ENCODE measurements around the gene SEPTIN5.

SEPTIN5 gene

DNA sequence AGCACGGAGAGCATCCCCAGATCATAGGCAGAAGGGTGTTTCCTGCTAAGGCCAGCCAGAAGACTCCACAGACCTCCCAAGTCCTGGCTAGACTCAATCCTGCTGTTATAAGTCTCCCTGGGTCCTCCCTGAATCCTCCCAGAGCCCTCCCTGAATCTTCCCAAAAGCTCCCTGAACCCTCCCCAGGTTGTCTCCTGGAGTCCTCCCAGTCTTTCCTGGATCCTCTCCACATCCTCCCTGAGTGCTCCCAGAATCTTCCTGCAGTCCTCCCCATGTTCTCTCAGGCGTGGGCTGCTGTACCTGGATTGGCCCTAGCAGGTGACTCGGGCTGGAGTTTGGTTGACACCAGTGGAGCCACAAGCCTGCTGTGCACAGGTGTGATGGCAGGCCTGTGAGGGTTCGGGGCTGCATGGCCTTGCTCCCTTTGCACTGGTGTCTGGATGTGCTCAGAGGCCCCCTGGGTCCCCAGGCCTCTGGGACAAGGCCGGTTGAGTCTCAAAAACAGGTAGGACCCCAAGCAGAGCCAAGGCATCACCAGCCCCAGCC, 20.6 kb downstream of the SEPTIN5 start:
- in situ Hi-C loops (cut with HindIII; ENCODE audit: low sequenced_read_pairs), result no loop called here
- no peak for DNase-seq (ENCODE audit: low read depth, low spot score)
- H3K4me3 ChIP-seq (ENCODE audit: low read depth, low read length), result no peak overlapping the region
- TF ChIP-seq, protein P1, sequence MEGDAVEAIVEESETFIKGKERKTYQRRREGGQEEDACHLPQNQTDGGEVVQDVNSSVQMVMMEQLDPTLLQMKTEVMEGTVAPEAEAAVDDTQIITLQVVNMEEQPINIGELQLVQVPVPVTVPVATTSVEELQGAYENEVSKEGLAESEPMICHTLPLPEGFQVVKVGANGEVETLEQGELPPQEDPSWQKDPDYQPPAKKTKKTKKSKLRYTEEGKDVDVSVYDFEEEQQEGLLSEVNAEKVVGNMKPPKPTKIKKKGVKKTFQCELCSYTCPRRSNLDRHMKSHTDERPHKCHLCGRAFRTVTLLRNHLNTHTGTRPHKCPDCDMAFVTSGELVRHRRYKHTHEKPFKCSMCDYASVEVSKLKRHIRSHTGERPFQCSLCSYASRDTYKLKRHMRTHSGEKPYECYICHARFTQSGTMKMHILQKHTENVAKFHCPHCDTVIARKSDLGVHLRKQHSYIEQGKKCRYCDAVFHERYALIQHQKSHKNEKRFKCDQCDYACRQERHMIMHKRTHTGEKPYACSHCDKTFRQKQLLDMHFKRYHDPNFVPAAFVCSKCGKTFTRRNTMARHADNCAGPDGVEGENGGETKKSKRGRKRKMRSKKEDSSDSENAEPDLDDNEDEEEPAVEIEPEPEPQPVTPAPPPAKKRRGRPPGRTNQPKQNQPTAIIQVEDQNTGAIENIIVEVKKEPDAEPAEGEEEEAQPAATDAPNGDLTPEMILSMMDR (IDR thresholded peaks at IDR 0.05; ENCODE audit: low read depth, low read length), result no peak

DNA sequence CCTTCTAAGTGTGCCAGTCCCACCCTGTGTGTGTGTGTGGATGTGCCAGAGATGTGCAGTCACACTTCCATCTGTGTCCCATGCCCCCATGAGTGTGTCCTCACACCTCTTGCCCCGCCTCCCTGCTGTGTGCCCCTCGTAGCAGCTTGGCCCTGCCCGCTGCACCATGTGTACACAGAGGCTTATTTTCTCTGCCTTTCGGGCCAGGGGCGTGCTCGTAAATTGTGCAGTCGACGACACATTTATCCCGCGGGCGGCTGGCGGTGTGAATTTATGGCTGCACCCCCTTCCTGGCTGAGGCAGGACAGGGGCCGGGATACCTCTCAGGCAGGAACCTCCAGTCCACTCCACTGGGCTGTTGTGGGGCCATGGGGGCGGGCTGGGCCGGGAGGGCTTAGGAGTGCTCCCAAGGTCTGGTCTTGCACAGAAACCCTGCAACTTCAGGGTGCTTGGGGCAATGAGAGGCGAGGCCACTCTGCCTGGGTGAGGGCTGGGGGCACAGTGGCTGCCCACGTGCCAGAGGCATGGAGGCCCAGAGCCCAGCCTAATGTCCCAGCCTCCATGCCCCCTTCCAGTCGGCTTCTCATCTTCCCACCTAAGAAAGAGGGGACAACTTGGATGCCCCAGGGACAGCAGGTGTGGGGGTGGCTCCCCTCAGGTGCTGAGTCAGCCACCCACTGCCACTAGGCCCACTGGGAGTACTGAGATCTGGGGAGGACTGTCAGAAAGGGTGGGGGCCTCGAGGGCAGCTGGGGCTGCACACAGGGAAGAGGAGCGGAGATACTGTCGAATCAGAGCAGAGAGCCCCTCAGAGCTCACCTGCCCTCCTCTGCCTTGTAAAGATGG, 21.6 kb downstream of the SEPTIN5 start:
- in situ Hi-C loops (cut with HindIII; ENCODE audit: low sequenced_read_pairs), result no loop called here
- TF ChIP-seq, protein P1 (IDR thresholded peaks at IDR 0.05; ENCODE audit: low read depth, low read length), result no peak
- no peak for DNase-seq (ENCODE audit: low read depth, low spot score)
- H3K4me3 ChIP-seq (ENCODE audit: low read depth, low read length), result no peak overlapping the region

DNA sequence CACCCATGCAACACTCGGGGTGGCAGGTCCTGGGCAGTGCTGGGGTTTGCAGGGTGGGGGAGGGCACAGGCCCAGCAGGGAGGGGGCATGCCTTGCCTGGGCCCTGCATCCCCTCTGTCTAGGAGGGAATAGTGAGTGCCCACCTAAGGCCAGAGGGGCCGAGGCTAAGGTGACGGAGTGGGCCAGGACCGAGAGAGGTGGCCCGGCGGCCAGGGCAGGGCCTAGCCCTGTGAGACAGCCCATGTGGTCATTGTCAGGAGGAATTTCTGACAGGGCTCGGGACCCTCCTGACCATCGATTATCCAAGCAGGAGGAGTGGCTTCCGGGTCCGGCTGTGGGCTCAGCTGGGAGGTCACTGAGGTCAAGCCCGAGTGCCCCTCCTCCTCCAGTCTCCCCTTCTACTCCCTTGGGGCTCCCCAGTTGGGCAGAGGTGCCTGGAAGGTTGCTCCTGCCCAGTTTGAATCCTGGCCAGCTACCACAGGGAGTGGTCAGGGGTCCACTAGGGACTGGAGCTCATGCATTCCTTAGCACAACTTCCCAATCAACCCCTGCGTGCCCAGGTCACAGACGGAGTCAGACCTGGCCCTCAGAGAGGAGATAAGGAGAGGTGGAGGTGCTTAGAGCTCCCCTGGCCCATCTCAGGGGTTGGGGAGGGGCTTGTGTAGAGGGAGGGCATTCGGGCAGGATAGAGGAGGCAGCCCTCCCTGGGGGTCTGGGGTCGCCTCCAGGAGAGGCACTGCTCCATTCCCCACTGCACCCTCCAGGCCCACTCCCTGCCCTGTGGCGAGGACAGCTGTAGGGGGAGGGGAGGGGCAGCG, 23.8 kb downstream of the SEPTIN5 start:
- in situ Hi-C loops (cut with HindIII; ENCODE audit: low sequenced_read_pairs), result no loop called here
- TF ChIP-seq, protein P1 (IDR thresholded peaks at IDR 0.05; ENCODE audit: low read depth, low read length), result no peak
- H3K4me3 ChIP-seq (ENCODE audit: low read depth, low read length), result no peak overlapping the region
- DNase-seq (ENCODE audit: low read depth, low spot score), result no peak

- DNase-seq (ENCODE audit: low read depth, low spot score), result no peak
- no peak overlapping the region for H3K4me3 ChIP-seq (ENCODE audit: low read depth, low read length)
- in situ Hi-C loops (cut with HindIII; ENCODE audit: low sequenced_read_pairs), result no loop called here
Observed at GRCh38 chr22:19738664-19739447, 24.6 kb downstream of the SEPTIN5 start.

GRCh38 chr22:19739448-19739895, 25.2 kb downstream of the SEPTIN5 start:
- no peak for DNase-seq (ENCODE audit: low read depth, low spot score)
- TF ChIP-seq, protein P1 (IDR thresholded peaks at IDR 0.05; ENCODE audit: low read depth, low read length), result no peak
- H3K4me3 ChIP-seq (ENCODE audit: low read depth, low read length), result no peak overlapping the region
- in situ Hi-C loops (cut with HindIII; ENCODE audit: low sequenced_read_pairs), result no loop called here

More at GRCh38 chr22:19738664-19739447, 24.6 kb downstream of the SEPTIN5 start:
- TF ChIP-seq, protein P1 (IDR thresholded peaks at IDR 0.05; ENCODE audit: low read depth, low read length), result no peak
